ENCODE measurements around the gene SCUBE3.

- TF ChIP-seq TSHZ2 (CRISPR knock-in tag; IDR thresholded peaks at IDR 0.05), result no peak
- TF ChIP-seq TCF4 (CRISPR knock-in tag; IDR thresholded peaks at IDR 0.05; ENCODE audit: borderline replicate concordance), result no peak
- no peak for TF ChIP-seq ZNF565 (CRISPR knock-in tag; conservative IDR thresholded peaks at IDR 0.05; ENCODE audit: low read depth)
- TF ChIP-seq ZNF8 (CRISPR knock-in tag; IDR thresholded peaks at IDR 0.05), result no peak
- TF ChIP-seq TOX (CRISPR knock-in tag; IDR thresholded peaks at IDR 0.05; ENCODE audit: borderline replicate concordance), result no peak
- TF ChIP-seq OSR1 (CRISPR knock-in tag; IDR thresholded peaks at IDR 0.05), result no peak
- no peak for TF ChIP-seq ARNTL (CRISPR knock-in tag; IDR thresholded peaks at IDR 0.05; ENCODE audit: borderline replicate concordance, low read depth)
- TF ChIP-seq PATZ1 (CRISPR knock-in tag; IDR thresholded peaks at IDR 0.05; ENCODE audit: borderline replicate concordance), result no peak
- no peak for TF ChIP-seq CSDC2 (CRISPR knock-in tag; IDR thresholded peaks at IDR 0.05)
- no peak for TF ChIP-seq SNAI2 (CRISPR knock-in tag; IDR thresholded peaks at IDR 0.05)
- no peak for TF ChIP-seq RARB (CRISPR knock-in tag; IDR thresholded peaks at IDR 0.05)
Measured at GRCh38 chr6:35173427-35174087, 40.2 kb upstream of the SCUBE3 start.

Data from SK-N-SH treated with all-trans-retinoic acid at 6 μM for 48 hours (cell line).